HEK293 (cell line): ENCODE measurements around the gene TRIM40.

Experiments
- CTCF ChIA-PET: fragments of 350-600 bp; formaldehyde crosslinking; extraction: SDS; loops from one replicate; lab custom pipeline; 2021; ENCODE audit warnings: antibody characterized with exemption; lab: Yijun Ruan, JAX
- POLR2A ChIA-PET: fragments of 300-600 bp; formaldehyde crosslinking; extraction: SDS; loops from one replicate; lab custom pipeline; 2020; ENCODE audit warnings: antibody characterized with exemption, inconsistent platforms; lab: Yijun Ruan, JAX
- H3K27ac ChIP-seq: fragments of 200-500 bp; sonication (Bioruptor generic); 2 replicates; pipeline ENCODE4 v1.5.1; 2014; ENCODE audit warnings: low read depth, low read length, control low read depth, inconsistent platforms; ENCODE audit errors: extremely low read depth
- H3K36me3 ChIP-seq, 2 experiments: fragments of 200-500 bp in 1 of 2; sonication (Bioruptor generic) in 1 of 2; 1 replicate in 1 of 2; 2 replicates in 1 of 2; pipeline ENCODE4 v1.5.1; 2014 to 2017; ENCODE audit warnings: inconsistent platforms in 2 of 2, low read length in 2 of 2; ENCODE audit not compliant: control insufficient read depth in 2 of 2, insufficient read depth in 1 of 2
- H3K4me1 ChIP-seq: fragments of 200-500 bp; sonication (Bioruptor generic); 2 replicates; pipeline ENCODE4 v1.5.1; 2014; ENCODE audit warnings: mild to moderate bottlenecking, low read length, inconsistent platforms; ENCODE audit not compliant: control insufficient read depth, insufficient read depth
- H3K4me3 ChIP-seq: 2 replicates; pipeline ENCODE4 v1.5.1; 2011; ENCODE audit warnings: low read depth, mild to moderate bottlenecking, control low read depth, low read length, moderate library complexity
- H3K9me3 ChIP-seq: fragments of 200-500 bp; sonication (Bioruptor generic); 2 replicates; pipeline ENCODE4 v1.5.1; 2014; ENCODE audit warnings: low read depth, low read length, inconsistent platforms; ENCODE audit not compliant: control insufficient read depth, insufficient read depth
- CTCF ChIP-seq: fragments of 450-650 bp; formaldehyde crosslinking; IDR thresholded peaks from 2 replicates; pipeline ENCODE4 v1.5.1; 2016; ENCODE audit warnings: missing biosample characterization, missing genetic modification characterization
- HOXC10 ChIP-seq: sonication (generic); formaldehyde crosslinking; IDR thresholded peaks from 2 replicates; pipeline ENCODE4 v1.8.1; 2023; ENCODE audit warnings: mild to moderate bottlenecking, missing genetic modification reagents
- KLF10 ChIP-seq: fragments of 450-650 bp; IDR thresholded peaks from 2 replicates; pipeline ENCODE4 v1.5.1; 2018; ENCODE audit warnings: missing biosample characterization, mild to moderate bottlenecking, missing genetic modification characterization
- KLF9 ChIP-seq: fragments of 450-650 bp; formaldehyde crosslinking; IDR thresholded peaks from 2 replicates; pipeline ENCODE4 v1.5.1; 2016; ENCODE audit warnings: missing biosample characterization, missing genetic modification characterization, low read depth
- YY2 ChIP-seq: fragments of 450-650 bp; formaldehyde crosslinking; IDR thresholded peaks from 2 replicates; pipeline ENCODE4 v1.5.1; 2016; ENCODE audit warnings: missing biosample characterization, missing genetic modification characterization
- ZBTB49 ChIP-seq: fragments of 450-650 bp; formaldehyde crosslinking; IDR thresholded peaks from 2 replicates; pipeline ENCODE4 v1.5.1; 2016; ENCODE audit warnings: missing biosample characterization, missing genetic modification characterization, low read depth
- ZFP37 ChIP-seq: fragments of 450-650 bp; formaldehyde crosslinking; IDR thresholded peaks from 2 replicates; pipeline ENCODE4 v1.5.1; 2016; ENCODE audit warnings: missing biosample characterization, missing genetic modification characterization
- ZNF148 ChIP-seq: fragments of 450-650 bp; formaldehyde crosslinking; IDR thresholded peaks from 2 replicates; pipeline ENCODE4 v1.5.0; 2017; ENCODE audit warnings: missing biosample characterization, missing genetic modification characterization, borderline replicate concordance
- ZNF280C ChIP-seq: fragments of 450-650 bp; formaldehyde crosslinking; IDR thresholded peaks from 2 replicates; pipeline ENCODE4 v1.5.1; 2016; ENCODE audit warnings: missing biosample characterization, missing genetic modification characterization
- ZNF394 ChIP-seq: fragments of 450-650 bp; formaldehyde crosslinking; IDR thresholded peaks from 2 replicates; pipeline ENCODE4 v1.5.1; 2016; ENCODE audit warnings: missing biosample characterization, missing genetic modification characterization, mild to moderate bottlenecking, moderate library complexity, borderline replicate concordance
- ZNF548 ChIP-seq: fragments of 450-650 bp; formaldehyde crosslinking; IDR thresholded peaks from 2 replicates; pipeline ENCODE4 v1.5.1; 2016; ENCODE audit warnings: missing biosample characterization, missing genetic modification characterization
- ZNF555 ChIP-seq: fragments of 450-650 bp; formaldehyde crosslinking; conservative IDR thresholded peaks from 2 replicates; pipeline ENCODE4 v1.5.1; 2017; ENCODE audit warnings: missing biosample characterization, mild to moderate bottlenecking, missing genetic modification characterization, inconsistent platforms
- ZNF658 ChIP-seq: fragments of 450-650 bp; formaldehyde crosslinking; IDR thresholded peaks from 2 replicates; pipeline ENCODE4; 2016; ENCODE audit warnings: missing biosample characterization, missing genetic modification characterization
- ZNF776 ChIP-seq: fragments of 450-650 bp; formaldehyde crosslinking; IDR thresholded peaks from 2 replicates; pipeline ENCODE4 v1.5.0; 2017; ENCODE audit warnings: missing biosample characterization, missing genetic modification characterization, borderline replicate concordance
- ZNF837 ChIP-seq: fragments of 450-650 bp; formaldehyde crosslinking; IDR thresholded peaks from 2 replicates; pipeline ENCODE4 v1.5.1; 2016; ENCODE audit warnings: missing biosample characterization, missing genetic modification characterization
- TF ChIP-seq, protein P1 (sequence below): fragments of 450-650 bp; formaldehyde crosslinking; IDR thresholded peaks from 2 replicates; pipeline ENCODE4 v1.5.1; 2017; ENCODE audit warnings: missing biosample characterization, missing genetic modification characterization
- TF ChIP-seq, protein P2 (sequence below): fragments of 450-650 bp; formaldehyde crosslinking; IDR thresholded peaks from 2 replicates; pipeline ENCODE4 v1.5.1; 2016; ENCODE audit warnings: missing biosample characterization, missing genetic modification characterization, borderline replicate concordance

Gene TRIM40

GRCh38 chr6:30171677-30172471 is 35.9 kb downstream of the TRIM40 start:
- Histone ChIP-seq H3K27ac (no peak overlapping the region), H3K36me3 (no peaks in the 10 kb centered on the region), H3K4me1 (no peaks in the 10 kb centered on the region), H3K9me3 (no peaks in the 10 kb centered on the region), H3K4me3 (no peak overlapping the region)
- ChIA-PET CTCF (interaction anchor here (0.8 to 2.5 kb wide), 7 partner anchors 8 to 328 kb away, joined by 4 to 74 read pairs (median 5); partner anchors contain the start of gene PPP1R11), POLR2A (no interaction called here)
- no peak for TF ChIP-seq ZNF148 (tag by site-specific recombination)
- TF ChIP-seq ZNF837 (tag by site-specific recombination): no peak
- no peak for TF ChIP-seq CTCF (tag by site-specific recombination)
- TF ChIP-seq ZNF548 (tag by site-specific recombination): no peak
- TF ChIP-seq ZNF658 (tag by site-specific recombination): no peak
- no peak for TF ChIP-seq ZBTB49 (tag by site-specific recombination)
- no peak for TF ChIP-seq KLF10
- TF ChIP-seq KLF9 (tag by site-specific recombination): no peak
- TF ChIP-seq, protein P1, sequence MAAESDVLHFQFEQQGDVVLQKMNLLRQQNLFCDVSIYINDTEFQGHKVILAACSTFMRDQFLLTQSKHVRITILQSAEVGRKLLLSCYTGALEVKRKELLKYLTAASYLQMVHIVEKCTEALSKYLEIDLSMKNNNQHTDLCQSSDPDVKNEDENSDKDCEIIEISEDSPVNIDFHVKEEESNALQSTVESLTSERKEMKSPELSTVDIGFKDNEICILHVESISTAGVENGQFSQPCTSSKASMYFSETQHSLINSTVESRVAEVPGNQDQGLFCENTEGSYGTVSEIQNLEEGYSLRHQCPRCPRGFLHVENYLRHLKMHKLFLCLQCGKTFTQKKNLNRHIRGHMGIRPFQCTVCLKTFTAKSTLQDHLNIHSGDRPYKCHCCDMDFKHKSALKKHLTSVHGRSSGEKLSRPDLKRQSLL (tag by site-specific recombination): no peak
- no peak for TF ChIP-seq ZNF394 (tag by site-specific recombination)
- TF ChIP-seq, protein P2, sequence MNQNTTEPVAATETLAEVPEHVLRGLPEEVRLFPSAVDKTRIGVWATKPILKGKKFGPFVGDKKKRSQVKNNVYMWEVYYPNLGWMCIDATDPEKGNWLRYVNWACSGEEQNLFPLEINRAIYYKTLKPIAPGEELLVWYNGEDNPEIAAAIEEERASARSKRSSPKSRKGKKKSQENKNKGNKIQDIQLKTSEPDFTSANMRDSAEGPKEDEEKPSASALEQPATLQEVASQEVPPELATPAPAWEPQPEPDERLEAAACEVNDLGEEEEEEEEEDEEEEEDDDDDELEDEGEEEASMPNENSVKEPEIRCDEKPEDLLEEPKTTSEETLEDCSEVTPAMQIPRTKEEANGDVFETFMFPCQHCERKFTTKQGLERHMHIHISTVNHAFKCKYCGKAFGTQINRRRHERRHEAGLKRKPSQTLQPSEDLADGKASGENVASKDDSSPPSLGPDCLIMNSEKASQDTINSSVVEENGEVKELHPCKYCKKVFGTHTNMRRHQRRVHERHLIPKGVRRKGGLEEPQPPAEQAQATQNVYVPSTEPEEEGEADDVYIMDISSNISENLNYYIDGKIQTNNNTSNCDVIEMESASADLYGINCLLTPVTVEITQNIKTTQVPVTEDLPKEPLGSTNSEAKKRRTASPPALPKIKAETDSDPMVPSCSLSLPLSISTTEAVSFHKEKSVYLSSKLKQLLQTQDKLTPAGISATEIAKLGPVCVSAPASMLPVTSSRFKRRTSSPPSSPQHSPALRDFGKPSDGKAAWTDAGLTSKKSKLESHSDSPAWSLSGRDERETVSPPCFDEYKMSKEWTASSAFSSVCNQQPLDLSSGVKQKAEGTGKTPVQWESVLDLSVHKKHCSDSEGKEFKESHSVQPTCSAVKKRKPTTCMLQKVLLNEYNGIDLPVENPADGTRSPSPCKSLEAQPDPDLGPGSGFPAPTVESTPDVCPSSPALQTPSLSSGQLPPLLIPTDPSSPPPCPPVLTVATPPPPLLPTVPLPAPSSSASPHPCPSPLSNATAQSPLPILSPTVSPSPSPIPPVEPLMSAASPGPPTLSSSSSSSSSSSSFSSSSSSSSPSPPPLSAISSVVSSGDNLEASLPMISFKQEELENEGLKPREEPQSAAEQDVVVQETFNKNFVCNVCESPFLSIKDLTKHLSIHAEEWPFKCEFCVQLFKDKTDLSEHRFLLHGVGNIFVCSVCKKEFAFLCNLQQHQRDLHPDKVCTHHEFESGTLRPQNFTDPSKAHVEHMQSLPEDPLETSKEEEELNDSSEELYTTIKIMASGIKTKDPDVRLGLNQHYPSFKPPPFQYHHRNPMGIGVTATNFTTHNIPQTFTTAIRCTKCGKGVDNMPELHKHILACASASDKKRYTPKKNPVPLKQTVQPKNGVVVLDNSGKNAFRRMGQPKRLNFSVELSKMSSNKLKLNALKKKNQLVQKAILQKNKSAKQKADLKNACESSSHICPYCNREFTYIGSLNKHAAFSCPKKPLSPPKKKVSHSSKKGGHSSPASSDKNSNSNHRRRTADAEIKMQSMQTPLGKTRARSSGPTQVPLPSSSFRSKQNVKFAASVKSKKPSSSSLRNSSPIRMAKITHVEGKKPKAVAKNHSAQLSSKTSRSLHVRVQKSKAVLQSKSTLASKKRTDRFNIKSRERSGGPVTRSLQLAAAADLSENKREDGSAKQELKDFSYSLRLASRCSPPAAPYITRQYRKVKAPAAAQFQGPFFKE: no peak
- no peak for TF ChIP-seq ZNF555 (tag by site-specific recombination)
- no peak for TF ChIP-seq HOXC10 (CRISPR knock-in tag)
- no peak for TF ChIP-seq ZNF280C (tag by site-specific recombination)
- no peak for TF ChIP-seq ZNF776 (tag by site-specific recombination)
- no peak for TF ChIP-seq ZFP37
- no peak for TF ChIP-seq YY2
